ENCODE data around the gene ECE2. TPM values are rescaled to one million over a fixed set of nuclear protein-coding genes. Genes with fewer than 3 reads are reported as not detected.
A peak's percentile ranks its signal among the peaks of the same experiment; 100 is the strongest.

ECE2 gene
- total RNA-seq, 4 donors from 2014 or later: not detected

GRCh38 chr3:184315871-184316661 lies 40.2 kb downstream of the ECE2 start:
- peak in 1 of 2 donors; percentile 21 for DNase-seq
- Histone ChIP-seq H3K36me3 (peaks cover 6 to 9% of the 10 kb centered on the region in 2 donors), H3K27ac (peak overlapping the region; percentile 75 to 97 (median 96)), H3K9me3 (no peaks in the 10 kb centered on the region), H3K4me1 (peaks cover 51 to 52% of the 10 kb centered on the region in 2 donors), H3K27me3 (no peaks in the 10 kb centered on the region), H3K4me3 (replicated peaks in 1 of 3) (peak overlapping the region; percentile 25 to 86 (median 86))
- intact Hi-C loops (cut with DNase I): no loop called here
- WGBS, 2 donors: 32 to 39% methylated on average over 11 to 14 of the region's 16 CpGs
- TF ChIP-seq CTCF (IDR thresholded peaks at IDR 0.05) (no peak), POLR2A (IDR thresholded peaks at IDR 0.05) (no peak)

- no peaks in the 10 kb centered on the region for H3K9me3 ChIP-seq
- H3K27me3 ChIP-seq: no peaks in the 10 kb centered on the region
- H3K27ac ChIP-seq: peak overlapping the region in 2 of 3 donors; percentile 96 to 97
- no peak for TF ChIP-seq CTCF (IDR thresholded peaks at IDR 0.05)
- TF ChIP-seq POLR2A (IDR thresholded peaks at IDR 0.05): no peak
- no peak for DNase-seq
- no peak overlapping the region for H3K4me3 ChIP-seq (replicated peaks in 1 of 3)
- H3K36me3 ChIP-seq: peaks cover 13 to 16% of the 10 kb centered on the region in 2 donors
- intact Hi-C loops (cut with DNase I): no loop called here
- WGBS, 2 donors: 84 to 88% methylated on average over 7 of the region's 7 CpGs
- peaks cover 51 to 60% of the 10 kb centered on the region in 2 donors for H3K4me1 ChIP-seq
Measured at GRCh38 chr3:184316792-184317191, 41.0 kb downstream of the ECE2 start.

- H3K27me3 ChIP-seq: no peaks in the 10 kb centered on the region
- H3K4me3 ChIP-seq (replicated peaks in 1 of 3): no peak overlapping the region
- no peaks in the 10 kb centered on the region for H3K9me3 ChIP-seq
- H3K4me1 ChIP-seq: peaks cover 51 to 60% of the 10 kb centered on the region in 2 donors
- no peak for DNase-seq
- no peak for TF ChIP-seq POLR2A (IDR thresholded peaks at IDR 0.05)
- TF ChIP-seq CTCF (IDR thresholded peaks at IDR 0.05): no peak
- H3K27ac ChIP-seq: peak overlapping the region in 2 of 3 donors; percentile 3 to 95
- intact Hi-C loops (cut with DNase I): no loop called here
- peaks cover 17 to 20% of the 10 kb centered on the region in 2 donors for H3K36me3 ChIP-seq
- WGBS, 2 donors: 76 to 82% methylated on average over 5 of the region's 5 CpGs
Measured at GRCh38 chr3:184317201-184317600, 41.4 kb downstream of the ECE2 start.

- peaks cover 47 to 66% of the 10 kb centered on the region in 2 donors for H3K4me1 ChIP-seq
- H3K27me3 ChIP-seq: no peaks in the 10 kb centered on the region
- peak overlapping the region; percentile 45 to 99 (median 95) for H3K27ac ChIP-seq
- peaks cover 46 to 49% of the 10 kb centered on the region in 2 donors for H3K36me3 ChIP-seq
- 0% methylated on average over 3 of the region's 4 CpGs; no CpG with 5 or more reads in 1 of the 2 donors for WGBS, 2 donors
- TF ChIP-seq CTCF (IDR thresholded peaks at IDR 0.05): no peak
- no peak for TF ChIP-seq POLR2A (IDR thresholded peaks at IDR 0.05)
- peak overlapping the region in 1 of 3 donors; percentile 31 for H3K4me3 ChIP-seq (replicated peaks in 1 of 3)
- intact Hi-C loops (cut with DNase I): no loop called here
- peak; percentile 99 to 100 for DNase-seq
- H3K9me3 ChIP-seq: no peaks in the 10 kb centered on the region
Measured at GRCh38 chr3:184320104-184320445, 44.3 kb downstream of the ECE2 start.

- intact Hi-C loops (cut with DNase I): no loop called here
- TF ChIP-seq CTCF (IDR thresholded peaks at IDR 0.05) (no peak), POLR2A (IDR thresholded peaks at IDR 0.05) (no peak)
- peak overlapping the region in 2 of 3 donors; percentile 49 to 95 for H3K27ac ChIP-seq
- H3K27me3 ChIP-seq: no peaks in the 10 kb centered on the region
- peaks cover 34 to 55% of the 10 kb centered on the region in 2 donors for H3K4me1 ChIP-seq
- 86 to 87% methylated on average over 5 of the region's 5 CpGs for WGBS, 2 donors
- no peak for DNase-seq
- no peaks in the 10 kb centered on the region for H3K9me3 ChIP-seq
- peaks cover 62 to 65% of the 10 kb centered on the region in 2 donors for H3K36me3 ChIP-seq
- no peak overlapping the region for H3K4me3 ChIP-seq (replicated peaks in 1 of 3)
Measured at GRCh38 chr3:184321666-184322065, 45.8 kb downstream of the ECE2 start.

Data from thyroid gland (tissue), 4 donors.